ENCODE results near the gene PEAK1. TPM values are rescaled to one million over a fixed set of nuclear protein-coding genes. Genes with fewer than 3 reads are reported as not detected.

Gene PEAK1
- total and polyA plus RNA-seq, 9 of the 15 experiments (the other 6 are each of a cell fraction or from before 2014, with no cell fraction given): 0.99 to 22.4 (median 10.8) TPM

GRCh38 chr15:77352887-77353286, 67.0 kb downstream of the PEAK1 start:
- Histone ChIP-seq H4K20me1 (replicated peaks; ENCODE audit: control insufficient read depth, insufficient read depth, low read length) (no peaks in the 10 kb centered on the region), H3K4me2 (ENCODE audit: insufficient read depth, low read length) (no peak overlapping the region), H3K4me3 (no peak overlapping the region), H3K9me1 (ENCODE audit: control insufficient read depth, insufficient read depth, low read length) (no peaks in the 10 kb centered on the region), H2AFZ (ENCODE audit: low read depth, low read length) (no peak overlapping the region), H3K4me1 (replicated peaks in 1 of 2; ENCODE audit: control insufficient read depth in 2 of 2, insufficient read depth in 2 of 2, low read length in 2 of 2) (no peaks in the 10 kb centered on the region), H3K9me3 (replicated peaks; ENCODE audit: control insufficient read depth, insufficient read depth, low read depth, low read length) (no peaks in the 10 kb centered on the region), H3K9ac (ENCODE audit: insufficient read depth in 1 of 2, low read depth in 2 of 2, low read length in 2 of 2) (no peak overlapping the region), H3K27ac (ENCODE audit: extremely low read depth, low read depth, low read length) (no peak overlapping the region), H3K36me3 (ENCODE audit: control insufficient read depth, insufficient read depth, low read length) (no peaks in the 10 kb centered on the region), H3K27me3 (ENCODE audit: control insufficient read depth in 2 of 2, insufficient read depth in 2 of 2, low read length in 2 of 2) (no peaks in the 10 kb centered on the region), H3K79me2 (ENCODE audit: control insufficient read depth, insufficient read depth, low read length) (no peaks in the 10 kb centered on the region)
- intact Hi-C loops (cut with micrococcal nuclease) (no loop called here), in situ Hi-C loops (cut with MboI) (no loop called here)
- FAIRE-seq (no peak), DNase-seq (ENCODE audit: extremely low read depth in 1 of 4, low spot score in 3 of 4) (no peak), ATAC-seq (no peak)
- POLR2A ChIA-PET: no interaction called here
- no TSS peak for BruUV-seq (replicated peaks)
- TF ChIP-seq NR2F6 (CRISPR knock-in tag; IDR thresholded peaks at IDR 0.05): no peak
- no peak for TF ChIP-seq NRF1 (conservative IDR thresholded peaks at IDR 0.05 in 1 of 2, IDR thresholded peaks at IDR 0.05 in 1 of 2)
- no peak for TF ChIP-seq ZBTB43 (CRISPR knock-in tag; IDR thresholded peaks at IDR 0.05)
- CTCF ChIA-PET (ENCODE audit: low intra/inter-chr PET ratio): no interaction called here
- WGBS (ENCODE audit: insufficient coverage, low coverage, missing lambda C conversion rate): 88% methylated on average over 4 of the region's 4 CpGs

DNA sequence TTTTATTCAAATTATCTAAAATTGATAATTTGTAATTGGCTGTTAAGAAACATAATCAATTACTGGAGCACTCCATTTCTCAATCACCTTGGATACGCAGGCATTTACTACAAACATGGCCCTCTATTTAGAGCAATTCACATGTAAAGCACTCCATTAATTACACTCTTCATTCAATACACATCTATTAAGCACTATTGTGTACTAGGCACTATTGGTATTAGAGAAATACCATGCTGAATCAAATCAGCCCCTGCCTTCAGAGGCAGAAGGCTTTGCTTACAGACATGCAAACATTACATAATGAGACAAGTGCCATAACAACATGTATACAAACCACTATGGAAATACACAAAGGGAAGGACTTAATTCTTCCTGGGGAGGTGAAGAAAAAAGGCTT, 69.1 kb downstream of the PEAK1 start:
- no peaks in the 10 kb centered on the region; a peak in 1 of 5 replicates for H3K4me1 ChIP-seq (replicated peaks in 1 of 2; ENCODE audit: control insufficient read depth in 2 of 2, insufficient read depth in 2 of 2, low read length in 2 of 2)
- FAIRE-seq (no peak), ATAC-seq (no peak), DNase-seq (ENCODE audit: extremely low read depth in 1 of 4, low spot score in 3 of 4) (no peak)
- no peak overlapping the region for H3K4me2 ChIP-seq (ENCODE audit: insufficient read depth, low read length)
- in situ Hi-C loops (cut with MboI): no loop called here
- H3K27me3 ChIP-seq (ENCODE audit: control insufficient read depth in 2 of 2, insufficient read depth in 2 of 2, low read length in 2 of 2): no peaks in the 10 kb centered on the region
- ChIA-PET CTCF (ENCODE audit: low intra/inter-chr PET ratio) (no interaction called here), POLR2A (interaction anchor here (0.6 kb wide), 1 partner anchor 1587 kb away, joined by 3 read pairs; no protein-coding TSS in a partner anchor)
- no peaks in the 10 kb centered on the region for H3K9me3 ChIP-seq (replicated peaks; ENCODE audit: control insufficient read depth, insufficient read depth, low read depth, low read length)
- intact Hi-C loops (cut with micrococcal nuclease): no loop called here
- 93% methylated on average over 1 of the region's 1 CpG for WGBS (ENCODE audit: insufficient coverage, low coverage, missing lambda C conversion rate)
- no peak overlapping the region for H3K4me3 ChIP-seq
- no peak overlapping the region for H2AFZ ChIP-seq (ENCODE audit: low read depth, low read length)
- no peaks in the 10 kb centered on the region for H3K36me3 ChIP-seq (ENCODE audit: control insufficient read depth, insufficient read depth, low read length)
- no peaks in the 10 kb centered on the region for H3K9me1 ChIP-seq (ENCODE audit: control insufficient read depth, insufficient read depth, low read length)
- H3K27ac ChIP-seq (ENCODE audit: extremely low read depth, low read depth, low read length): no peak overlapping the region
- no peaks in the 10 kb centered on the region for H3K79me2 ChIP-seq (ENCODE audit: control insufficient read depth, insufficient read depth, low read length)
- no TSS peak for BruUV-seq (replicated peaks)
- H4K20me1 ChIP-seq (replicated peaks; ENCODE audit: control insufficient read depth, insufficient read depth, low read length): no peaks in the 10 kb centered on the region
- no peak overlapping the region for H3K9ac ChIP-seq (ENCODE audit: insufficient read depth in 1 of 2, low read depth in 2 of 2, low read length in 2 of 2)
- TF ChIP-seq ELK3 (CRISPR knock-in tag; IDR thresholded peaks at IDR 0.05) (no peak), CEBPB (tag; IDR thresholded peaks at IDR 0.05) (no peak), NCOA6 (IDR thresholded peaks at IDR 0.05) (no peak), BCOR (IDR thresholded peaks at IDR 0.05) (no peak), PML (IDR thresholded peaks at IDR 0.05; ENCODE audit: low read length) (no peak), ZNF75A (CRISPR knock-in tag; IDR thresholded peaks at IDR 0.05) (no peak), ZNF589 (CRISPR knock-in tag; IDR thresholded peaks at IDR 0.05; ENCODE audit: low read depth) (no peak), ZNF347 (CRISPR knock-in tag; IDR thresholded peaks at IDR 0.05; ENCODE audit: low read depth) (no peak)
- TF ChIP-seq, protein P1, sequence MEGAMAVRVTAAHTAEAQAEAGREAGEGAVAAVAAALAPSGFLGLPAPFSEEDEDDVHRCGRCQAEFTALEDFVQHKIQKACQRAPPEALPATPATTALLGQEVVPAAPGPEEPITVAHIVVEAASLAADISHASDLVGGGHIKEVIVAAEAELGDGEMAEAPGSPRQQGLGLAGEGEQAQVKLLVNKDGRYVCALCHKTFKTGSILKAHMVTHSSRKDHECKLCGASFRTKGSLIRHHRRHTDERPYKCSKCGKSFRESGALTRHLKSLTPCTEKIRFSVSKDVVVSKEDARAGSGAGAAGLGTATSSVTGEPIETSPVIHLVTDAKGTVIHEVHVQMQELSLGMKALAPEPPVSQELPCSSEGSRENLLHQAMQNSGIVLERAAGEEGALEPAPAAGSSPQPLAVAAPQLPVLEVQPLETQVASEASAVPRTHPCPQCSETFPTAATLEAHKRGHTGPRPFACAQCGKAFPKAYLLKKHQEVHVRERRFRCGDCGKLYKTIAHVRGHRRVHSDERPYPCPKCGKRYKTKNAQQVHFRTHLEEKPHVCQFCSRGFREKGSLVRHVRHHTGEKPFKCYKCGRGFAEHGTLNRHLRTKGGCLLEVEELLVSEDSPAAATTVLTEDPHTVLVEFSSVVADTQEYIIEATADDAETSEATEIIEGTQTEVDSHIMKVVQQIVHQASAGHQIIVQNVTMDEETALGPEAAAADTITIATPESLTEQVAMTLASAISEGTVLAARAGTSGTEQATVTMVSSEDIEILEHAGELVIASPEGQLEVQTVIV (CRISPR knock-in tag; IDR thresholded peaks at IDR 0.05; ENCODE audit: borderline replicate concordance): no peak
- TF ChIP-seq, protein P2, sequence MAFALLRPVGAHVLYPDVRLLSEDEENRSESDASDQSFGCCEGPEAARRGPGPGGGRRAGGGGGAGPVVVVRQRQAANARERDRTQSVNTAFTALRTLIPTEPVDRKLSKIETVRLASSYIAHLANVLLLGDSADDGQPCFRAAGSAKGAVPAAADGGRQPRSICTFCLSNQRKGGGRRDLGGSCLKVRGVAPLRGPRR (CRISPR knock-in tag; IDR thresholded peaks at IDR 0.05): no peak

Data from K562 (cell line).